ENCODE data around the gene BRPF3. TPM values are rescaled to one million over a fixed set of nuclear protein-coding genes. Genes with fewer than 3 reads are reported as not detected.

BRPF3 gene
- total and polyA plus RNA-seq, 2 donors (not counting 3 experiments of a cell fraction or from before 2014, with no cell fraction given) = 30.5 to 35.7 TPM

DNA sequence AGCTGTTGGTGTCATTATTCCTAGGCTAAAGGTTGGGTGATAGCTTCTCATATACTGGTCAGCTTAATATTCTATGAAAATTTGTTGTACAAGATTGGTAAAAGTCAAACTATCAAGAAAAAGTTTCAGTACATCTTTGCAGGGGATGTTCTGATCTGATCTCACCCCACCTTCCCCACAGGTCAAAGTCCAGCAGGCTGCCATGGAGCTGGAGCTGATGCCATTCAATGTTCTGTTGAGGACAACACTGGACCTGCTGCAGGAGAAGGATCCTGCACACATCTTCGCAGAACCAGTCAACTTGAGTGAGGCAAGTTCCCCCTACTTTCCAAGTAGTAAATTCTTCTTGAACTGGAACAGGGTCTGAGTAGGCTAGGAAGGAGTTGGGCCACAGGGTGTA, 13.1 kb downstream of the BRPF3 start:
- Histone ChIP-seq H3K36me3 (ENCODE audit: control insufficient read depth in 2 of 2, extremely low read depth in 1 of 2, insufficient read depth in 2 of 2, low read length in 2 of 2) (peaks cover 29 to 51% of the 10 kb centered on the region in 2 experiments), H3K79me2 (ENCODE audit: control insufficient read depth, insufficient read depth, low read length) (peaks cover under 1% of the 10 kb centered on the region), H2AFZ (ENCODE audit: low read depth, low read length) (no peak overlapping the region), H3K4me2 (ENCODE audit: insufficient read depth, low read length) (no peak overlapping the region), H3K9ac (replicated peaks; ENCODE audit: extremely low read depth, insufficient read depth, low read length) (no peak overlapping the region), H3K27me3 (ENCODE audit: control insufficient read depth in 2 of 2, insufficient read depth in 2 of 2, low read length in 2 of 2) (no peaks in the 10 kb centered on the region), H3K9me1 (replicated peaks; ENCODE audit: control insufficient read depth, extremely low read depth, insufficient read depth, low read length) (no peaks in the 10 kb centered on the region), H4K20me1 (replicated peaks; ENCODE audit: control insufficient read depth, extremely low read depth, insufficient read depth, low read length) (no peaks in the 10 kb centered on the region), H3K9me3 (replicated peaks; ENCODE audit: control insufficient read depth, insufficient read depth, low read length) (no peaks in the 10 kb centered on the region), H3K27ac (ENCODE audit: insufficient read depth, low read depth, low read length) (no peak overlapping the region), H3K4me3 (replicated peaks in 1 of 3; ENCODE audit: insufficient read depth in 1 of 3, low read depth in 1 of 3, low read length in 3 of 3) (no peak overlapping the region), H3K4me1 (ENCODE audit: control insufficient read depth, extremely low read depth, insufficient read depth, low read length) (no peaks in the 10 kb centered on the region)
- no TSS peak for BruUV-seq (replicated peaks)
- intact Hi-C loops (cut with micrococcal nuclease) = no loop called here
- dilution Hi-C loops (cut with MboI; ENCODE audit: extremely low pct_ligation_motif_present, low sequenced_read_pairs) = no loop called here
- ChIA-PET CTCF (interaction anchor here (1.0 kb wide), 1 partner anchor 12 kb away, joined by 3 read pairs; no protein-coding TSS in a partner anchor), POLR2A (no interaction called here)
- DNase-seq (ENCODE audit: low read depth, low spot score) (no peak), FAIRE-seq (no peak)
- TF ChIP-seq POLR2A (IDR thresholded peaks at IDR 0.05; ENCODE audit: low read depth, low read length) = no peak
- TF ChIP-seq JUN (IDR thresholded peaks at IDR 0.05; ENCODE audit: borderline replicate concordance, insufficient read depth, insufficient read length, low read depth) = no peak
- TF ChIP-seq EZH2 (IDR thresholded peaks at IDR 0.05; ENCODE audit: borderline replicate concordance, low read depth, low read length, severe bottlenecking) = no peak
- TF ChIP-seq, protein P1, sequence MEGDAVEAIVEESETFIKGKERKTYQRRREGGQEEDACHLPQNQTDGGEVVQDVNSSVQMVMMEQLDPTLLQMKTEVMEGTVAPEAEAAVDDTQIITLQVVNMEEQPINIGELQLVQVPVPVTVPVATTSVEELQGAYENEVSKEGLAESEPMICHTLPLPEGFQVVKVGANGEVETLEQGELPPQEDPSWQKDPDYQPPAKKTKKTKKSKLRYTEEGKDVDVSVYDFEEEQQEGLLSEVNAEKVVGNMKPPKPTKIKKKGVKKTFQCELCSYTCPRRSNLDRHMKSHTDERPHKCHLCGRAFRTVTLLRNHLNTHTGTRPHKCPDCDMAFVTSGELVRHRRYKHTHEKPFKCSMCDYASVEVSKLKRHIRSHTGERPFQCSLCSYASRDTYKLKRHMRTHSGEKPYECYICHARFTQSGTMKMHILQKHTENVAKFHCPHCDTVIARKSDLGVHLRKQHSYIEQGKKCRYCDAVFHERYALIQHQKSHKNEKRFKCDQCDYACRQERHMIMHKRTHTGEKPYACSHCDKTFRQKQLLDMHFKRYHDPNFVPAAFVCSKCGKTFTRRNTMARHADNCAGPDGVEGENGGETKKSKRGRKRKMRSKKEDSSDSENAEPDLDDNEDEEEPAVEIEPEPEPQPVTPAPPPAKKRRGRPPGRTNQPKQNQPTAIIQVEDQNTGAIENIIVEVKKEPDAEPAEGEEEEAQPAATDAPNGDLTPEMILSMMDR (IDR thresholded peaks at IDR 0.05; ENCODE audit: extremely low read depth in 1 of 2, insufficient read depth in 1 of 2, low read depth in 1 of 2, low read length in 2 of 2) = no peak
- no peak for TF ChIP-seq FOS (IDR thresholded peaks at IDR 0.05; ENCODE audit: borderline replicate concordance, insufficient read depth, low read length)
- TF ChIP-seq, protein P2, sequence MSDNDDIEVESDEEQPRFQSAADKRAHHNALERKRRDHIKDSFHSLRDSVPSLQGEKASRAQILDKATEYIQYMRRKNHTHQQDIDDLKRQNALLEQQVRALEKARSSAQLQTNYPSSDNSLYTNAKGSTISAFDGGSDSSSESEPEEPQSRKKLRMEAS (IDR thresholded peaks at IDR 0.05; ENCODE audit: insufficient read depth, insufficient read length) = no peak
- TF ChIP-seq MYC (IDR thresholded peaks at IDR 0.05; ENCODE audit: low read depth, low read length) = no peak
- no peak for TF ChIP-seq GATA2 (IDR thresholded peaks at IDR 0.05; ENCODE audit: insufficient read depth, insufficient read length, low read depth, low read length)
- TF ChIP-seq POLR2AphosphoS5 (IDR thresholded peaks at IDR 0.05; ENCODE audit: insufficient read depth, low read depth, low read length) = no peak

Measured in endothelial cell of umbilical vein (primary cell).